WTC11 (cell line): ENCODE measurements around the gene RPH3AL. TPM values are rescaled to one million over a fixed set of nuclear protein-coding genes. Genes with fewer than 3 reads are reported as not detected.

ENCODE experiments used
- ATAC-seq: fragments of 200-7000 bp; cut with Tn5 transposase; 2 replicates; pipeline ENCODE4 v1.10.0; 2021; ENCODE audit warnings: mild to moderate bottlenecking, moderate library complexity
- CTCF ChIA-PET: fragments of 300-600 bp; sonication (Branson Sonifier 250); formaldehyde crosslinking; loops from one replicate; lab custom pipeline; 2021; ENCODE audit warnings: antibody characterized with exemption; lab: Charles Lee
- POLR2A ChIA-PET: fragments of 350-600 bp; sonication (Branson Sonifier 250); formaldehyde crosslinking; loops from one replicate; lab custom pipeline; 2021; ENCODE audit warnings: antibody characterized with exemption; lab: Charles Lee
- DNase-seq: peaks from one replicate; pipeline ENCODE4 v3.0.0; 2021; ENCODE audit warnings: low spot score
- H3K27ac Mint-ChIP-seq: 2 replicates; pipeline ENCODE4 v1.8.0; 2021; ENCODE audit warnings: mixed read lengths
- H3K27me3 Mint-ChIP-seq: 2 replicates; pipeline ENCODE4 v1.8.0; 2021; ENCODE audit warnings: low read depth, mild to moderate bottlenecking, moderate library complexity, mixed read lengths
- H3K36me3 Mint-ChIP-seq: 2 replicates; pipeline ENCODE4 v1.8.0; 2021; ENCODE audit warnings: mixed read lengths
- H3K4me1 Mint-ChIP-seq: 2 replicates; pipeline ENCODE4 v1.8.0; 2022; ENCODE audit warnings: mixed read lengths
- H3K4me3 Mint-ChIP-seq: 2 replicates; pipeline ENCODE4 v1.8.0; 2021; ENCODE audit warnings: mild to moderate bottlenecking, moderate library complexity, mixed read lengths
- H3K9me3 Mint-ChIP-seq: 2 replicates; pipeline ENCODE4 v1.8.0; 2021; ENCODE audit warnings: mixed read lengths
- AR ChIP-seq: fragments of 250-450 bp; sonication (Bioruptor Pico); IDR thresholded peaks from 2 replicates; pipeline ENCODE4 v1.9.0; 2021; ENCODE audit warnings: mild to moderate bottlenecking
- CREM ChIP-seq: sonication (generic); formaldehyde crosslinking; IDR thresholded peaks from 2 replicates; pipeline ENCODE4 v1.8.1; 2022; ENCODE audit warnings: mild to moderate bottlenecking, missing genetic modification reagents, moderate library complexity
- E2F4 ChIP-seq: sonication (generic); formaldehyde crosslinking; IDR thresholded peaks from 2 replicates; pipeline ENCODE4 v1.8.1; 2022; ENCODE audit warnings: low read depth, mild to moderate bottlenecking, moderate library complexity, missing genetic modification reagents, borderline replicate concordance
- FOXP1 ChIP-seq: sonication (generic); formaldehyde crosslinking; IDR thresholded peaks from 2 replicates; pipeline ENCODE4 v1.8.0; 2022; ENCODE audit warnings: missing genetic modification reagents, mild to moderate bottlenecking, moderate library complexity, borderline replicate concordance
- FOXP4 ChIP-seq: sonication (generic); formaldehyde crosslinking; IDR thresholded peaks from 2 replicates; pipeline ENCODE4 v1.8.0; 2022; ENCODE audit warnings: mild to moderate bottlenecking, missing genetic modification reagents
- GTF2I ChIP-seq: fragments of 250-450 bp; sonication (Bioruptor Pico); conservative IDR thresholded peaks from 2 replicates; pipeline ENCODE4 v1.4.0; 2021; ENCODE audit warnings: mild to moderate bottlenecking
- IRF1 ChIP-seq: sonication (generic); formaldehyde crosslinking; IDR thresholded peaks from 2 replicates; pipeline ENCODE4 v1.8.0; 2023; ENCODE audit warnings: missing genetic modification reagents
- IRF2 ChIP-seq: sonication (generic); formaldehyde crosslinking; IDR thresholded peaks from 2 replicates; pipeline ENCODE4 v1.8.0; 2022; ENCODE audit warnings: low read depth, missing genetic modification reagents, borderline replicate concordance
- MYBL2 ChIP-seq: sonication (generic); formaldehyde crosslinking; IDR thresholded peaks from 2 replicates; pipeline ENCODE4 v1.8.1; 2023; ENCODE audit warnings: mild to moderate bottlenecking, moderate library complexity, missing genetic modification reagents
- PREB ChIP-seq: sonication (generic); formaldehyde crosslinking; IDR thresholded peaks from 2 replicates; pipeline ENCODE4 v1.8.1; 2022; ENCODE audit warnings: mild to moderate bottlenecking, missing genetic modification reagents, moderate library complexity, borderline replicate concordance
- PRRX2 ChIP-seq: fragments of 250-450 bp; sonication (Bioruptor Pico); IDR thresholded peaks from 2 replicates; pipeline ENCODE4 v1.8.0; 2021; ENCODE audit warnings: mild to moderate bottlenecking
- SMAD4 ChIP-seq: sonication (generic); formaldehyde crosslinking; IDR thresholded peaks from 2 replicates; pipeline ENCODE4 v1.8.0; 2022; ENCODE audit warnings: mild to moderate bottlenecking, missing genetic modification reagents
- SOX15 ChIP-seq: fragments of 250-450 bp; sonication (Bioruptor Pico); IDR thresholded peaks from 2 replicates; pipeline ENCODE4 v1.9.0; 2021; ENCODE audit warnings: mild to moderate bottlenecking
- TP53 ChIP-seq: sonication (generic); formaldehyde crosslinking; IDR thresholded peaks from 2 replicates; pipeline ENCODE4 v1.8.1; 2023; ENCODE audit warnings: mild to moderate bottlenecking, missing genetic modification reagents
- USF1 ChIP-seq: sonication (generic); formaldehyde crosslinking; IDR thresholded peaks from 2 replicates; pipeline ENCODE4 v1.8.0; 2022; ENCODE audit warnings: mild to moderate bottlenecking, missing genetic modification reagents
- ZBTB21 ChIP-seq: sonication (generic); formaldehyde crosslinking; IDR thresholded peaks from 2 replicates; pipeline ENCODE4 v1.8.1; 2023; ENCODE audit warnings: mild to moderate bottlenecking, missing genetic modification reagents, borderline replicate concordance
- ZBTB43 ChIP-seq: sonication (generic); formaldehyde crosslinking; IDR thresholded peaks from 2 replicates; pipeline ENCODE4 v1.8.1; 2023; ENCODE audit warnings: mild to moderate bottlenecking, missing genetic modification reagents
- ZMAT4 ChIP-seq: fragments of 250-450 bp; sonication (Bioruptor Pico); IDR thresholded peaks from 2 replicates; pipeline ENCODE4 v1.9.0; 2021; ENCODE audit warnings: mild to moderate bottlenecking
- ZNF121 ChIP-seq: sonication (generic); formaldehyde crosslinking; IDR thresholded peaks from 2 replicates; pipeline ENCODE4 v1.8.0; 2023; ENCODE audit warnings: missing genetic modification reagents
- ZNF416 ChIP-seq: fragments of 250-450 bp; sonication (Bioruptor Pico); IDR thresholded peaks from 2 replicates; pipeline ENCODE4 v1.9.0; 2021; ENCODE audit warnings: mild to moderate bottlenecking, inconsistent platforms
- ZNF671 ChIP-seq: fragments of 250-450 bp; sonication (Bioruptor Pico); IDR thresholded peaks from 2 replicates; pipeline ENCODE4 v1.8.0; 2021; ENCODE audit warnings: mild to moderate bottlenecking
- ZSCAN18 ChIP-seq: fragments of 250-450 bp; sonication (Bioruptor Pico); IDR thresholded peaks from 2 replicates; pipeline ENCODE4 v2.1.2; 2022; ENCODE audit warnings: mild to moderate bottlenecking, moderate library complexity
- total RNA-seq: library from RNA; stranded (reverse); gene quantifications from 3 replicates; pipeline ENCODE4 v1.2.3, GENCODE V29; 2021

RPH3AL gene
- total RNA-seq, 1 experiment from 2014 or later = 2.0 TPM

GRCh38 chr17:343211-343610 is 9.4 kb downstream of the RPH3AL start:
- Mint-ChIP-seq H3K9me3 (peaks cover 11% of the 10 kb centered on the region), H3K27ac (no peak overlapping the region), H3K4me1 (no peaks in the 10 kb centered on the region), H3K36me3 (no peaks in the 10 kb centered on the region), H3K27me3 (no peaks in the 10 kb centered on the region), H3K4me3 (no peak overlapping the region)
- DNase-seq (no peak), ATAC-seq (no peak)
- CTCF ChIA-PET = no interaction called here
- TF ChIP-seq ZNF121 (no peak), SMAD4 (no peak), TP53 (CRISPR knock-in tag) (no peak), PREB (CRISPR knock-in tag) (no peak), GTF2I (CRISPR knock-in tag) (no peak), PRRX2 (CRISPR knock-in tag) (no peak), ZNF671 (CRISPR knock-in tag) (no peak), SOX15 (CRISPR knock-in tag) (no peak), E2F4 (CRISPR knock-in tag) (no peak), ZBTB43 (CRISPR knock-in tag) (no peak), IRF1 (CRISPR knock-in tag) (no peak), IRF2 (CRISPR knock-in tag) (no peak)
- POLR2A ChIA-PET = no interaction called here

GRCh38 chr17:340074-340473 is 12.5 kb downstream of the RPH3AL start:
- ATAC-seq (no peak), DNase-seq (no peak)
- Mint-ChIP-seq H3K27ac (no peak overlapping the region), H3K4me3 (no peak overlapping the region), H3K27me3 (peaks cover 5% of the 10 kb centered on the region; the same call in 1 of the 2 replicates), H3K9me3 (peaks cover 11% of the 10 kb centered on the region), H3K36me3 (no peaks in the 10 kb centered on the region), H3K4me1 (peaks cover 15% of the 10 kb centered on the region)
- ChIA-PET POLR2A (no interaction called here), CTCF (no interaction called here)
- TF ChIP-seq FOXP1 (CRISPR knock-in tag) (no peak), FOXP4 (CRISPR knock-in tag) (no peak), ZSCAN18 (CRISPR knock-in tag) (no peak), AR (CRISPR knock-in tag) (no peak), USF1 (no peak), ZNF416 (CRISPR knock-in tag) (no peak), ZBTB21 (CRISPR knock-in tag) (no peak), PREB (CRISPR knock-in tag) (no peak), CREM (CRISPR knock-in tag) (no peak), ZMAT4 (CRISPR knock-in tag) (no peak), MYBL2 (CRISPR knock-in tag) (no peak), SOX15 (CRISPR knock-in tag) (no peak)
